Gastroesophageal sphincter (tissue), 3 donors: ENCODE measurements around the gene LRRIQ1.

Experiments used
- POLR2A ChIP-seq, 2 donors: fragments of 450-650 bp; IDR thresholded peaks; one replicate each; pipeline ENCODE4 v1.6.1; 2017; ENCODE audit warnings: antibody characterized with exemption in 2 of 2, mild to moderate bottlenecking in 2 of 2, moderate library complexity in 1 of 2
- POLR2AphosphoS5 ChIP-seq: sonication (generic); formaldehyde crosslinking; IDR thresholded peaks from one replicate; pipeline ENCODE4 v1.6.1; 2017; ENCODE audit warnings: antibody characterized with exemption
- TF ChIP-seq, protein P1 (sequence below), 4 experiments: fragments of 200-600 bp in 2 of 4; fragments of 450-650 bp in 2 of 4; sonication (generic) in 1 of 4; IDR thresholded peaks; one replicate each; pipeline ENCODE4 v1.5.1; 2017 to 2019; ENCODE audit warnings: antibody characterized with exemption in 4 of 4, mild to moderate bottlenecking in 2 of 4, moderate library complexity in 2 of 4

- TF ChIP-seq, protein P1, sequence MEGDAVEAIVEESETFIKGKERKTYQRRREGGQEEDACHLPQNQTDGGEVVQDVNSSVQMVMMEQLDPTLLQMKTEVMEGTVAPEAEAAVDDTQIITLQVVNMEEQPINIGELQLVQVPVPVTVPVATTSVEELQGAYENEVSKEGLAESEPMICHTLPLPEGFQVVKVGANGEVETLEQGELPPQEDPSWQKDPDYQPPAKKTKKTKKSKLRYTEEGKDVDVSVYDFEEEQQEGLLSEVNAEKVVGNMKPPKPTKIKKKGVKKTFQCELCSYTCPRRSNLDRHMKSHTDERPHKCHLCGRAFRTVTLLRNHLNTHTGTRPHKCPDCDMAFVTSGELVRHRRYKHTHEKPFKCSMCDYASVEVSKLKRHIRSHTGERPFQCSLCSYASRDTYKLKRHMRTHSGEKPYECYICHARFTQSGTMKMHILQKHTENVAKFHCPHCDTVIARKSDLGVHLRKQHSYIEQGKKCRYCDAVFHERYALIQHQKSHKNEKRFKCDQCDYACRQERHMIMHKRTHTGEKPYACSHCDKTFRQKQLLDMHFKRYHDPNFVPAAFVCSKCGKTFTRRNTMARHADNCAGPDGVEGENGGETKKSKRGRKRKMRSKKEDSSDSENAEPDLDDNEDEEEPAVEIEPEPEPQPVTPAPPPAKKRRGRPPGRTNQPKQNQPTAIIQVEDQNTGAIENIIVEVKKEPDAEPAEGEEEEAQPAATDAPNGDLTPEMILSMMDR (IDR thresholded peaks at IDR 0.05) = no peak
- TF ChIP-seq POLR2AphosphoS5 (no peak), POLR2A (IDR thresholded peaks at IDR 0.05) (no peak)
Measured at GRCh38 chr12:85182699-85183098, 146.5 kb downstream of the LRRIQ1 start.
